ENCODE measurements around the gene RNF126.
"Not testable (repeated sequence)": the region's sequence is repeated elsewhere in the genome, so short reads cannot be mapped to it uniquely, and the experiment has no call there.

RNF126 gene

GRCh38 chr19:611481-611868 is 51.5 kb downstream of the RNF126 start:
- DNase-seq (ENCODE audit: low read depth) = peak; percentile 98

GRCh38 chr19:610801-611480 is 52.1 kb downstream of the RNF126 start:
- peak; percentile 83 for DNase-seq (ENCODE audit: low read depth)

- DNase-seq (ENCODE audit: low read depth) = no peak
These were observed 52.8 kb downstream of the RNF126 start for GRCh38 chr19:610071-610800.

GRCh38 chr19:609004-609346 is 54.0 kb downstream of the RNF126 start:
- DNase-seq (ENCODE audit: low read depth) = no peak

- no peak for DNase-seq (ENCODE audit: low read depth)
These were observed 54.6 kb downstream of the RNF126 start for GRCh38 chr19:608155-609003.

- DNase-seq (ENCODE audit: low read depth) = no peak
These were observed 55.5 kb downstream of the RNF126 start for GRCh38 chr19:607301-608154.

GRCh38 chr19:605061-605971 is 57.7 kb downstream of the RNF126 start:
- peak; percentile 30 for DNase-seq (ENCODE audit: low read depth)

- peak; percentile 42 for DNase-seq (ENCODE audit: low read depth)
These were observed 58.7 kb downstream of the RNF126 start for GRCh38 chr19:604355-604754.

- DNase-seq (ENCODE audit: low read depth) = not testable (repeated sequence)
These were observed 59.2 kb downstream of the RNF126 start for GRCh38 chr19:603779-604178.

- not testable (repeated sequence) for DNase-seq (ENCODE audit: low read depth)
These were observed 59.7 kb downstream of the RNF126 start for GRCh38 chr19:603302-603639.

GRCh38 chr19:602391-603301 is 60.4 kb downstream of the RNF126 start:
- DNase-seq (ENCODE audit: low read depth) = no peak

- DNase-seq (ENCODE audit: low read depth) = no peak
These were observed 61.2 kb downstream of the RNF126 start for GRCh38 chr19:601790-602189.

GRCh38 chr19:601310-601709 is 61.7 kb downstream of the RNF126 start:
- DNase-seq (ENCODE audit: low read depth) = no peak
